Measurements from ENCODE around the gene RENBP.

- TF ChIP-seq CTCF (conservative IDR thresholded peaks at IDR 0.05; ENCODE audit: low read depth, low read length) = no peak
- TF ChIP-seq EZH2 (IDR thresholded peaks at IDR 0.05; ENCODE audit: borderline replicate concordance, low read depth, low read length, poor library complexity, severe bottlenecking) = no peak
Measured at GRCh38 chrX:153954558-153955227, 10.2 kb upstream of the RENBP start.

All from A673 (cell line).